GM19324 (cell line): Measurements from ENCODE around the gene CLDN24.

Experiments
- ATAC-seq: cut with Tn5 transposase; IDR thresholded peaks from one replicate; pipeline ENCODE4 v1.9.1; 2021; ENCODE audit warnings: mild to moderate bottlenecking, moderate library complexity; ENCODE audit not compliant: unreplicated experiment, low FRiP score

CLDN24 gene

GRCh38 chr4:183322326-183322725 is at the start of gene CLDN24:
Gene CLDN24, minus strand, starts transcription at chr4:183322426. Its CDS starts 0 bp downstream, at chr4:183322426.
- ATAC-seq = no peak

GRCh38 chr4:183370786-183371185 is 48.6 kb upstream of the CLDN24 start:
- ATAC-seq = no peak

GRCh38 chr4:183369073-183369472 is 46.8 kb upstream of the CLDN24 start:
- no peak for ATAC-seq

- no peak for ATAC-seq
Observed at GRCh38 chr4:183366206-183366835, 44.1 kb upstream of the CLDN24 start.

- no peak for ATAC-seq
Observed at GRCh38 chr4:183364025-183364424, 41.8 kb upstream of the CLDN24 start.

GRCh38 chr4:183362916-183363542 is 40.8 kb upstream of the CLDN24 start:
- no peak for ATAC-seq

- ATAC-seq = no peak
Observed at GRCh38 chr4:183362036-183362435, 39.8 kb upstream of the CLDN24 start.

- no peak for ATAC-seq
Observed at GRCh38 chr4:183360161-183360919, 38.1 kb upstream of the CLDN24 start.

- no peak for ATAC-seq
Observed at GRCh38 chr4:183358215-183358755, 36.1 kb upstream of the CLDN24 start.

- no peak for ATAC-seq
Observed at GRCh38 chr4:183356931-183357675, 34.9 kb upstream of the CLDN24 start.

- no peak for ATAC-seq
Observed at GRCh38 chr4:183356173-183356830, 34.1 kb upstream of the CLDN24 start.

GRCh38 chr4:183355405-183355804 is 33.2 kb upstream of the CLDN24 start:
- ATAC-seq = no peak

GRCh38 chr4:183354219-183354618 is 32.0 kb upstream of the CLDN24 start:
- ATAC-seq = no peak

GRCh38 chr4:183353557-183353956 is 31.3 kb upstream of the CLDN24 start:
- ATAC-seq = no peak

GRCh38 chr4:183352546-183352945 is 30.3 kb upstream of the CLDN24 start:
- ATAC-seq = no peak

- ATAC-seq = no peak
Observed at GRCh38 chr4:183350317-183351071, 28.3 kb upstream of the CLDN24 start.

- no peak for ATAC-seq
Observed at GRCh38 chr4:183349673-183350072, 27.4 kb upstream of the CLDN24 start.

- no peak for ATAC-seq
Observed at GRCh38 chr4:183348706-183349659, 26.8 kb upstream of the CLDN24 start.
